H9 (cell line): ENCODE data around the gene DEPDC1B. TPM values are rescaled to one million over a fixed set of nuclear protein-coding genes. Genes with fewer than 3 reads are reported as not detected.
A peak's percentile ranks its signal among the peaks of the same experiment; 100 is the strongest.
"Not testable (repeated sequence)": the region's sequence is repeated elsewhere in the genome, so short reads cannot be mapped to it uniquely, and the experiment has no call there.

Source experiments
- DNase-seq: peaks from one replicate; pipeline ENCODE4 v3.0.0-alpha.2; 2017
- H2AFZ ChIP-seq: one replicate; pipeline ENCODE4 v1.6.1; 2013; ENCODE audit warnings: mild to moderate bottlenecking, low read length, control low read depth, moderate library complexity
- H2AK5ac ChIP-seq: 2 replicates; pipeline ENCODE4 v1.6.1; 2013; ENCODE audit warnings: low read length, control low read depth, mixed read lengths; ENCODE audit not compliant: insufficient read length
- H2BK120ac ChIP-seq: one replicate; pipeline ENCODE4 v1.6.1; 2013; ENCODE audit warnings: low read depth, mild to moderate bottlenecking, low read length, control low read depth, inconsistent platforms; ENCODE audit not compliant: poor library complexity, severe bottlenecking
- H2BK12ac ChIP-seq: 2 replicates; pipeline ENCODE4 v1.6.1; 2013; ENCODE audit warnings: low read length, control low read depth, mixed read lengths, low read depth; ENCODE audit not compliant: insufficient read length
- H2BK15ac ChIP-seq: 2 replicates; pipeline ENCODE4 v1.6.1; 2013; ENCODE audit warnings: low read depth, low read length, control low read depth
- H2BK20ac ChIP-seq: one replicate; pipeline ENCODE4 v1.6.1; 2013; ENCODE audit warnings: low read depth, mild to moderate bottlenecking, low read length, control low read depth, inconsistent platforms; ENCODE audit not compliant: poor library complexity, severe bottlenecking
- H2BK5ac ChIP-seq: 2 replicates; pipeline ENCODE4 v1.6.1; 2013; ENCODE audit warnings: low read length, control low read depth, mixed read lengths; ENCODE audit not compliant: insufficient read length
- H3K14ac ChIP-seq: 2 replicates; pipeline ENCODE4 v1.6.1; 2013; ENCODE audit warnings: low read length, control low read depth; ENCODE audit not compliant: insufficient read depth
- H3K18ac ChIP-seq: 2 replicates; pipeline ENCODE4 v1.6.1; 2013; ENCODE audit warnings: low read depth, mild to moderate bottlenecking, mixed read lengths, low read length, control low read depth; ENCODE audit not compliant: insufficient read length
- H3K23ac ChIP-seq: 2 replicates; pipeline ENCODE4 v1.6.1; 2013; ENCODE audit warnings: low read length, control low read depth, mixed read lengths, low read depth; ENCODE audit not compliant: insufficient read length
- H3K23me2 ChIP-seq: 2 replicates; pipeline ENCODE4 v1.6.1; 2013; ENCODE audit warnings: low read depth, mild to moderate bottlenecking, mixed read lengths, low read length, control low read depth; ENCODE audit not compliant: insufficient read length, poor library complexity, severe bottlenecking
- H3K27ac ChIP-seq: 2 replicates; pipeline ENCODE4 v1.5.1; 2013; ENCODE audit warnings: low read length, control low read depth, mixed read lengths, low read depth; ENCODE audit not compliant: insufficient read length
- H3K27me3 ChIP-seq: 2 replicates; pipeline ENCODE4 v1.6.1; 2013; ENCODE audit warnings: low read length, control low read depth, inconsistent platforms; ENCODE audit not compliant: insufficient read depth
- H3K4ac ChIP-seq: 2 replicates; pipeline ENCODE4 v1.6.1; 2013; ENCODE audit warnings: low read depth, mild to moderate bottlenecking, control low read depth, inconsistent platforms, low read length, moderate library complexity
- H3K4me1 ChIP-seq: 2 replicates; pipeline ENCODE4 v1.6.1; 2013; ENCODE audit warnings: low read length, control low read depth, inconsistent platforms; ENCODE audit not compliant: insufficient read depth
- H3K4me2 ChIP-seq: 2 replicates; pipeline ENCODE4 v1.6.1; 2013; ENCODE audit warnings: low read length, control low read depth, mixed read lengths; ENCODE audit not compliant: insufficient read length, insufficient read depth
- H3K56ac ChIP-seq: 2 replicates; pipeline ENCODE4 v1.6.1; 2013; ENCODE audit warnings: low read depth, mild to moderate bottlenecking, mixed read lengths, low read length, control low read depth; ENCODE audit not compliant: insufficient read length
- H3K79me1 ChIP-seq: 2 replicates; pipeline ENCODE4 v1.6.1; 2013; ENCODE audit warnings: low read depth, mild to moderate bottlenecking, moderate library complexity, low read length, control low read depth, inconsistent platforms; ENCODE audit not compliant: insufficient read depth, poor library complexity, severe bottlenecking
- H3K79me2 ChIP-seq: 2 replicates; pipeline ENCODE4 v1.6.1; 2013; ENCODE audit warnings: low read length, control low read depth, inconsistent platforms; ENCODE audit not compliant: insufficient read depth
- H3K9ac ChIP-seq: 2 replicates; pipeline ENCODE4 v1.6.1; 2013; ENCODE audit warnings: low read length, control low read depth, mixed read lengths; ENCODE audit not compliant: insufficient read length; ENCODE audit errors: extremely low read depth
- H3K9me3 ChIP-seq: one replicate; pipeline ENCODE4 v1.6.1; 2013; ENCODE audit warnings: low read depth, low read length, inconsistent platforms; ENCODE audit not compliant: control insufficient read depth
- H3T11ph ChIP-seq: one replicate; pipeline ENCODE4 v1.6.1; 2013; ENCODE audit warnings: mild to moderate bottlenecking, low read length, control low read depth, inconsistent platforms
- H4K20me1 ChIP-seq: one replicate; pipeline ENCODE4 v1.6.1; 2013; ENCODE audit not compliant: control insufficient read depth, insufficient read length, insufficient read depth
- H4K5ac ChIP-seq: 2 replicates; pipeline ENCODE4 v1.6.1; 2013; ENCODE audit warnings: low read depth, mild to moderate bottlenecking, mixed read lengths, low read length, control low read depth; ENCODE audit not compliant: insufficient read length
- H4K8ac ChIP-seq: replicated peaks from 2 replicates; pipeline ENCODE4 v1.6.1; 2013; ENCODE audit warnings: low read length, control low read depth, mixed read lengths, low read depth; ENCODE audit not compliant: insufficient read length
- H4K91ac ChIP-seq: 2 replicates; pipeline ENCODE4 v1.6.1; 2013; ENCODE audit warnings: low read depth, mild to moderate bottlenecking, moderate library complexity, mixed read lengths, low read length, control low read depth; ENCODE audit not compliant: insufficient read length
- H3K27ac Mint-ChIP-seq, 3 experiments: 2 replicates in 2 of 3; 3 replicates in 1 of 3; pipeline ENCODE4 v1.8.0; 2020 to 2021; ENCODE audit warnings: mixed read lengths in 3 of 3, mild to moderate bottlenecking in 1 of 3, moderate library complexity in 1 of 3
- H3K27me3 Mint-ChIP-seq: 2 replicates; pipeline ENCODE4 v1.8.0; 2021; ENCODE audit warnings: low read depth, mild to moderate bottlenecking, moderate library complexity, mixed read lengths
- H3K36me3 Mint-ChIP-seq, 3 experiments: 2 replicates in 2 of 3; 3 replicates in 1 of 3; pipeline ENCODE4 v1.8.0; 2020 to 2021; ENCODE audit warnings: low read depth in 3 of 3, mixed read lengths in 3 of 3; ENCODE audit not compliant: insufficient read depth in 1 of 3
- H3K4me1 Mint-ChIP-seq, 2 experiments: 2 replicates each; pipeline ENCODE4 v1.8.0; 2020; ENCODE audit warnings: mixed read lengths in 2 of 2
- H3K4me3 Mint-ChIP-seq, 2 experiments: 2 replicates in 1 of 2; 3 replicates in 1 of 2; pipeline ENCODE4 v1.8.0; 2020 to 2021; ENCODE audit warnings: mild to moderate bottlenecking in 2 of 2, mixed read lengths in 2 of 2, moderate library complexity in 1 of 2
- H3K9me3 Mint-ChIP-seq, 2 experiments: 2 replicates in 1 of 2; 3 replicates in 1 of 2; pipeline ENCODE4 v1.8.0; 2020; ENCODE audit warnings: mild to moderate bottlenecking in 2 of 2, mixed read lengths in 2 of 2, moderate library complexity in 1 of 2
- WGBS: extraction: QIAGEN DNeasy Blood & Tissue Kit; methylation state at CpG from one replicate; pipeline ENCODE4 v1.1.7; 2013; ENCODE audit warnings: missing lambda C conversion rate, low lambda C conversion rate, mixed read lengths; ENCODE audit not compliant: insufficient read length; ENCODE audit errors: extremely low coverage; 5-methylcytosine and 5-hydroxymethylcytosine counted together
- total RNA-seq: library from RNA; stranded (reverse); gene quantifications from 2 replicates; pipeline ENCODE4 v1.2.1, GENCODE V29; 2021
- TF ChIP-seq, protein P1 (sequence below): fragments of 200-600 bp; sonication (generic); conservative IDR thresholded peaks from 3 replicates; pipeline ENCODE4 v1.8.0; 2021; ENCODE audit warnings: antibody characterized with exemption, mild to moderate bottlenecking

DEPDC1B gene
- total RNA-seq, 1 experiment from 2014 or later: 49.0 TPM

DNA sequence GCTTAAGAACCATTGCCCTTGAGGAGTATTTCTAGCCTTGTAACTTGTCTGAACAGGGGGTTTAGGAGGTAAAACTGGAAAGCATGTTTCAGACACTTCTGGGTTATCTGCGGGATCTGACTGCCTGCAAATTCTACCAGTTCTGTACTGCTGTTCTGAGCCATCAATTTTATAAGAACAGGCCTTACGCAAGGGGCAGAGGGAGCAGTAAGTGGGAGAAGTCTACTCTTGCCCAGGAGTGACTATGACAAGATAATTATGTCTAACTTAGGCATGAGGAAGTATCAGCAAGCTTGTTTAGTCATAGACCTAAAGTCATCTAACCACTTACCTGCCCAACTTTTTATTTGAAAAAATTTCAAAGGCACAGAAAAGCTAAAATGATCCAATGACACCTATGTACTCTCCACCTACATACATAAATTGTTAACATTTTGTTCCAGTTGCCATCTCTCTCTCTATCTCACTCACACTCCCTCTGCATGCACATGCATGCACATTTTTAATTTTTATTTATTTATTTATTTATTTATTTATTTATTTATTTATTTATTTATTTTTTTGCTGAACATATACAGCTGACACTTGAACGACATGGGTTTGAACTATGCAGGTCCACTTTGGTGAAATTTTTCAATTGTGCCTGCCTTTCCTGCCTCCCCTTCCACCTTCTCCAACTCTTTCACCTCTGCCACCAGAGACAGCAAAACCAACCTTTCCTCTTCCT, 18.4 kb upstream of the DEPDC1B start:
- H3K36me3 Mint-ChIP-seq: peaks cover 0 to 2% (median 0%) of the 10 kb centered on the region in 3 experiments; a peak in 1 of 7 replicates
- H3K79me1 ChIP-seq: no peaks in the 10 kb centered on the region
- no peaks in the 10 kb centered on the region for H3K4me1 ChIP-seq
- H2AK5ac ChIP-seq: no peak overlapping the region
- H3K4me1 Mint-ChIP-seq: peaks cover 2 to 7% of the 10 kb centered on the region in 2 experiments
- no peak overlapping the region for H2BK20ac ChIP-seq
- H3K23ac ChIP-seq: no peak overlapping the region
- H3K23me2 ChIP-seq: peaks cover 2% of the 10 kb centered on the region
- no peaks in the 10 kb centered on the region for H4K20me1 ChIP-seq
- H2BK12ac ChIP-seq: no peak overlapping the region
- TF ChIP-seq, protein P1, sequence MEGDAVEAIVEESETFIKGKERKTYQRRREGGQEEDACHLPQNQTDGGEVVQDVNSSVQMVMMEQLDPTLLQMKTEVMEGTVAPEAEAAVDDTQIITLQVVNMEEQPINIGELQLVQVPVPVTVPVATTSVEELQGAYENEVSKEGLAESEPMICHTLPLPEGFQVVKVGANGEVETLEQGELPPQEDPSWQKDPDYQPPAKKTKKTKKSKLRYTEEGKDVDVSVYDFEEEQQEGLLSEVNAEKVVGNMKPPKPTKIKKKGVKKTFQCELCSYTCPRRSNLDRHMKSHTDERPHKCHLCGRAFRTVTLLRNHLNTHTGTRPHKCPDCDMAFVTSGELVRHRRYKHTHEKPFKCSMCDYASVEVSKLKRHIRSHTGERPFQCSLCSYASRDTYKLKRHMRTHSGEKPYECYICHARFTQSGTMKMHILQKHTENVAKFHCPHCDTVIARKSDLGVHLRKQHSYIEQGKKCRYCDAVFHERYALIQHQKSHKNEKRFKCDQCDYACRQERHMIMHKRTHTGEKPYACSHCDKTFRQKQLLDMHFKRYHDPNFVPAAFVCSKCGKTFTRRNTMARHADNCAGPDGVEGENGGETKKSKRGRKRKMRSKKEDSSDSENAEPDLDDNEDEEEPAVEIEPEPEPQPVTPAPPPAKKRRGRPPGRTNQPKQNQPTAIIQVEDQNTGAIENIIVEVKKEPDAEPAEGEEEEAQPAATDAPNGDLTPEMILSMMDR: no peak
- H3K27me3 ChIP-seq: no peaks in the 10 kb centered on the region
- no peak overlapping the region for H3T11ph ChIP-seq
- no peak overlapping the region for H4K91ac ChIP-seq
- H3K4me2 ChIP-seq: no peak overlapping the region
- H2BK5ac ChIP-seq: no peak overlapping the region
- no peak overlapping the region for H3K9ac ChIP-seq
- H3K79me2 ChIP-seq: no peaks in the 10 kb centered on the region
- H4K5ac ChIP-seq: no peak overlapping the region
- peaks cover 3 to 11% of the 10 kb centered on the region in 2 experiments; a peak in 4 of 5 replicates for H3K9me3 Mint-ChIP-seq
- no peak overlapping the region for H3K27ac ChIP-seq
- no CpG with 5 or more reads among the region's 3 CpGs for WGBS
- no peak overlapping the region for H2BK15ac ChIP-seq
- H2AFZ ChIP-seq: no peak overlapping the region
- H3K56ac ChIP-seq: no peak overlapping the region
- no peak overlapping the region for H2BK120ac ChIP-seq
- no peaks in the 10 kb centered on the region for H3K9me3 ChIP-seq
- H3K18ac ChIP-seq: no peak overlapping the region
- H3K14ac ChIP-seq: no peak overlapping the region
- DNase-seq: no peak
- H3K4ac ChIP-seq: no peak overlapping the region
- no peak overlapping the region for H4K8ac ChIP-seq
- no peak overlapping the region for H3K4me3 Mint-ChIP-seq
- H3K27me3 Mint-ChIP-seq: peaks cover 5% of the 10 kb centered on the region; the same call in 1 of the 2 replicates
- H3K27ac Mint-ChIP-seq: peak overlapping the region in 1 of 3 experiments; percentile 40; a peak in 1 of 7 replicates

DNA sequence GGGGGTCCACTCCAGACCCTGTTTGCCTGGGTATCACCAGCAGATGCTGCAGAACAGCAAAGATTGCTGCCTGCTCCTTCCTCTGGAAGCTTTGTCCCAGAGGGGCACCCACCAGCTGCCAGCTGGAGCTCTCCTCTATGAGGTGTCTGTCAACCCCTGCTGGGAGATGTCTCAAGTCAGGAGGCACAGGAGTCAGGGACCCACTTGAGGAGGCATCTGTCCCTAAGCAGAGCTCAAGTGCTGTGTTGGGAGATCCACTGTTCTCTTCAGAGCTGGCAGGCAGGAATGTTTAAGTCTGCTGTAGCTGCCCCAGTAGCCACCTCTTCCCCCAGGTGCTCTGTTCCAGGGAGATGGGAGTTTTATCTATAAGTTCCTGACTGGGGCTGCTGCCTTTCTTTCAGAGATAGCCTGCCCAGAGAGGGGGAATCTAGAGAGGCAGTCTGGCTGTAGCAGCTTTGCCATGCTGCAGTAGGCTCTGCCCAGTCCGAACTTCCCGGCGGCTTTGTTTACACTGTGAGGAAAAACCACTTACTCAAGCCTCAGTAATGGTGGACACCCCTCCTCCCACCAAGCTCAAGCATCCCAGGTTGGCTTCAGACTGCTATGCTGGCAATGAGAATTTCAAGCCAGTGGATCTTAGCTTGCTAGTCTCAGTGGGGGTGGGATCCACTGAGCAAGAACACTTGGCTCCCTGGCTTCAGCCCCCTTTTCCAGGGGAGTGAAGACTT, 15.4 kb upstream of the DEPDC1B start:
- H3K4me1 ChIP-seq, H3T11ph ChIP-seq, H3K23ac ChIP-seq, H2AK5ac ChIP-seq, H3K14ac ChIP-seq, H3K18ac ChIP-seq, H3K27me3 Mint-ChIP-seq, H4K20me1 ChIP-seq, H3K23me2 ChIP-seq, H3K27ac Mint-ChIP-seq, H4K91ac ChIP-seq, H3K36me3 Mint-ChIP-seq, H3K4me1 Mint-ChIP-seq, H4K5ac ChIP-seq, H3K9ac ChIP-seq, H2BK15ac ChIP-seq, H2BK5ac ChIP-seq, H2BK12ac ChIP-seq, DNase-seq, H3K4ac ChIP-seq, H3K79me2 ChIP-seq, H3K4me3 Mint-ChIP-seq, H3K79me1 ChIP-seq, H3K9me3 ChIP-seq, H3K4me2 ChIP-seq, H3K27me3 ChIP-seq, H2AFZ ChIP-seq, H3K27ac ChIP-seq, H3K56ac ChIP-seq, H4K8ac ChIP-seq, H2BK120ac ChIP-seq, H2BK20ac ChIP-seq: not testable (repeated sequence)
- peaks cover 3 to 14% of the 10 kb centered on the region in 2 experiments; a peak in 4 of 5 replicates for H3K9me3 Mint-ChIP-seq
- WGBS: no CpG with 5 or more reads among the region's 3 CpGs
